HG02870 (cell line): ENCODE results near the gene MED9.
"Not testable (repeated sequence)": the region's sequence is repeated elsewhere in the genome, so short reads cannot be mapped to it uniquely, and the experiment has no call there.

Experiments used
- ATAC-seq: cut with Tn5 transposase; IDR thresholded peaks from one replicate; pipeline ENCODE4 v1.9.1; 2021; ENCODE audit warnings: mild to moderate bottlenecking, moderate library complexity; ENCODE audit not compliant: unreplicated experiment

MED9 gene

GRCh38 chr17:17454700-17455099 is 22.1 kb upstream of the MED9 start:
- ATAC-seq, result not testable (repeated sequence)

- ATAC-seq, result no peak
Observed at GRCh38 chr17:17455173-17455572, 21.6 kb upstream of the MED9 start.

- no peak for ATAC-seq
Observed at GRCh38 chr17:17456251-17456650, 20.5 kb upstream of the MED9 start.

GRCh38 chr17:17457680-17458079 is 19.1 kb upstream of the MED9 start:
- no peak for ATAC-seq

GRCh38 chr17:17460038-17460437 is 16.8 kb upstream of the MED9 start:
- ATAC-seq, result no peak

GRCh38 chr17:17462048-17462824 is 14.6 kb upstream of the MED9 start:
- ATAC-seq, result no peak

GRCh38 chr17:17463821-17464220 is 13.0 kb upstream of the MED9 start:
- no peak for ATAC-seq

GRCh38 chr17:17465878-17466277 is 10.9 kb upstream of the MED9 start:
- ATAC-seq, result not testable (repeated sequence)

- no peak for ATAC-seq
Observed at GRCh38 chr17:17466511-17466910, 10.3 kb upstream of the MED9 start.

GRCh38 chr17:17467016-17467415 is 9.8 kb upstream of the MED9 start:
- no peak for ATAC-seq

- no peak for ATAC-seq
Observed at GRCh38 chr17:17467720-17468119, 9.1 kb upstream of the MED9 start.

- no peak for ATAC-seq
Observed at GRCh38 chr17:17468217-17469010, 8.4 kb upstream of the MED9 start.

- no peak for ATAC-seq
Observed at GRCh38 chr17:17469358-17469757, 7.4 kb upstream of the MED9 start.

GRCh38 chr17:17469996-17470395 is 6.8 kb upstream of the MED9 start:
- ATAC-seq, result no peak

GRCh38 chr17:17472333-17472920 is 4.4 kb upstream of the MED9 start:
- ATAC-seq, result no peak

GRCh38 chr17:17474341-17474740 is 2.5 kb upstream of the MED9 start:
- ATAC-seq, result no peak

GRCh38 chr17:17479209-17479608 is 2.4 kb downstream of the MED9 start:
- ATAC-seq, result no peak

GRCh38 chr17:17480593-17481148 is 3.9 kb downstream of the MED9 start:
- no peak for ATAC-seq

GRCh38 chr17:17481860-17482259 is 5.1 kb downstream of the MED9 start:
- ATAC-seq, result no peak

- no peak for ATAC-seq
Observed at GRCh38 chr17:17484451-17484899, 7.7 kb downstream of the MED9 start.

- no peak for ATAC-seq
Observed at GRCh38 chr17:17485420-17485819, 8.6 kb downstream of the MED9 start.
